Adipose tissue (tissue), 3 donors: ENCODE measurements around the gene FGD5. TPM values are rescaled to one million over a fixed set of nuclear protein-coding genes. Genes with fewer than 3 reads are reported as not detected.

Experiments
- H3K27ac ChIP-seq: one replicate; pipeline ENCODE4 v1.5.1; 2013; ENCODE audit warnings: low read depth, low read length
- WGBS, 3 donors: extraction: QIAGEN DNeasy Blood & Tissue Kit; methylation state at CpG; one replicate each; pipeline ENCODE4 v1.1.7; 2013; 5-methylcytosine and 5-hydroxymethylcytosine counted together
- polyA plus RNA-seq, 3 donors: library from polyadenylated mRNA; stranded (reverse); fragments of 200-250 nt; gene quantifications; one replicate each; pipeline ENCODE4 v1.2.3, GENCODE V29; 2013
- donor health status: healthy with polysubstance abuse.
- donor health status: Bipolar disorder and iron deficiency.
- donor health status: healthy.

The FGD5 gene
- polyA plus RNA-seq, 3 donors: 3.4 to 19.5 (median 16.7) TPM

DNA sequence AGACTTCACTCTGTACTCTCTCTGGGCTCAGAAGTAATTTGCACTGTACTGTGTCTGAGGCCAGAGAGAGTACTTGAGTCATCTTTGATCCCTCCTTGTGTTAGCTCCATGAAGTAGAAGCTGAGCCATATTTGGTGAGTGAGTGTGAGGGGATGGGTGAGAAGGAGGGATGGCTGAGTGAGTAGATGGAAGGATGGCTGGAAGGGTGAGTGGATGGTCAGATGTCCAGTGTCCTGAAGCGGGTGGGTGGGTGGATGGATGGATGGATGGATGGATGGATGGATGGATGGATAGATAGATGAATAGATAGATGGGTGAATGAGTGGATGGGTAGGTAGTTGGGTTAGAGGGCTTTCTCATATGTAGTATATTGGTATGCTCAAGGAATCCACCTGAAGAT is 39.3 kb downstream of the FGD5 start:
- no peak overlapping the region for H3K27ac ChIP-seq
- 77 to 90% (median 89%) methylated on average over 1 of the region's 1 CpG for WGBS, 3 donors

DNA sequence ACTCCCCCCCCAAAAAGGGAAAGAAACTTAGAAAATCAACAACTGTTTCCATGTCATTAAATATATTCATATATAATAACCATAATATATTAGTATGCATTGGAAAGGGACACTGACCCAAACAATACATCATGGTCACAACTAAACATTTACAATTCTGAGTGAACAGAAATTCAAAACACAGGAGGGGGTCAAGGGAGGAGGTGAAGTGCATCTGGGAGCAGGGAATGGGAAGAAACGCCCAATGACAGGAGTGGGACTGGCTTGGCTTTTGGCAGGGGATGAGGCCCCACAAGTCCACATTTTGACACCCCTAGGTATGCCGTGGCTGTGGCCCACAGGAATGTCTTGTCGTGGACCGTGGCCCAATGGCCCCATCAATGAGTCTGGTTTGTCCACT is 41.1 kb downstream of the FGD5 start:
- no peak overlapping the region for H3K27ac ChIP-seq
- 71 to 86% (median 84%) methylated on average over 4 of the region's 4 CpGs for WGBS, 3 donors

GRCh38 chr3:14861031-14861430 is 42.3 kb downstream of the FGD5 start:
- 26 to 38% (median 33%) methylated on average over 7 of the region's 7 CpGs for WGBS, 3 donors

GRCh38 chr3:14861446-14862302 is 42.9 kb downstream of the FGD5 start:
- no peak overlapping the region for H3K27ac ChIP-seq
- WGBS, 3 donors: 55 to 71% (median 60%) methylated on average over 8 of the region's 8 CpGs

More at GRCh38 chr3:14861031-14861430, 42.3 kb downstream of the FGD5 start:
- no peak overlapping the region for H3K27ac ChIP-seq

DNA sequence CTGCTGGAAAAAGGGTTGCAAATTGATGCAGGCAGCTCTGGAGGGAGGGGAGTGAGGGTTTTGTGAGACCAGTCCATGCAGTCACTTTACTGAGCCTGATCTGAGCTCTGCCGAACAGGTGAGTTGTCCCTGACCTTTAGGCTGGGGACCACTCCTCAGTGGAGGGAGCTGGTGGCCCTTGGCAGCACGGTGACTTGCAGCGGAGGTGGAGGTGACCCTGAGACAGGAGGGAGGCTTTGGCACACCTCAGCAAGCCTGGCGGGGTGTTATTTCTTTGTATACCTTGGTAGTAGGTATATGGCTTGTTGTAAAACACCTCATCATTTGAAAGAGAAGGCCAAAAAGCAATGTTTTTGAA is 43.5 kb downstream of the FGD5 start:
- no peak overlapping the region for H3K27ac ChIP-seq
- WGBS, 3 donors: 48 to 88% (median 87%) methylated on average over 4 of the region's 4 CpGs

DNA sequence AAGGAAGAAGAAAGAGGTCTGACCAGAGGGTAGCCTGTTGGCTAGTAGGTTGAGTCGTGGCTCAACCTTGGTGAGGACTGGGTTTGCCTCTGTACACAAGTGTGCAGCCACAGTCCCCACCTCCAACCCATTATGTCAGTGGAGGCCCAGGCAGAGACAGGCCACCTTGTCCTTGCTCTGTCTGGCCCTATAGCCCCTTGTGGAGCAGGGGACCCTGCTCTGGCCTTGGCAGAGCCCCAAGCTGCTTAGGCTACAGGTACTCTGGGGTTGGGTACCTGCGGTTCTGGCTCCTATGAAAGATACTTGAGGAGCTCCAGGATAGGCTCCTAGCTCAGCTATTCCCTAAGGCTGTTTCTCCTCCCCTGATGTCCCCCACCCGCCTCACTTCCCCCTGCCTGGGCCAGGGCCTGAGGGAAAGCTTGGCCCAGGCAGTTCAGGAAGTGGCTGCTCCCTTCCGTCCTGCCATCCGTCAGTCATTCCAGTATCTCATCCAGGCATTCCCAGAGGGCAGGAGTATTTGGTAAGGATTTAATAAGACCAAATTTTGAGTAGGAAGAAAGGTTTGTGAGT is 44.0 kb downstream of the FGD5 start:
- no peak overlapping the region for H3K27ac ChIP-seq
- WGBS, 3 donors: 57 to 67% (median 59%) methylated on average over 5 of the region's 5 CpGs

- no peak overlapping the region for H3K27ac ChIP-seq
Observed at GRCh38 chr3:14863333-14864100, 44.8 kb downstream of the FGD5 start.

DNA sequence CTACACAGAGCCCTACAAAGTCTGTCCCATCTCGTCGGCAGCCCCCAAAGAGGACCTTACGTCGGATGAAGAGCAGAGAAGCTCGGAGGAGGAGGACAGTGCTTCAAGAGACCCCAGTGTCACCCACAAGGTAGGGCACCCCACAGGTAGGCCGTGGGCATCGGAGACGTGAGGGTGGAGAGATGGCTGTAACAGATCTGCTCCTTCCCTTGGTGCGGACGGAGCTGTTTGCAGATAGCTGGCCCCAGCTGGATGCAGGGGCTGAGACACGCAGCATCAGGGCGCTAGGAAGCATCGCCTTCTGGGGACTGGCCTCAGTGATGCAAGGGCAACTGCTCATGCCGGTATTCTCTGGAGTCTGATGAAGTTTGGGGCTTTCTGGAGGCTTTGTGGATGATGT is 45.4 kb downstream of the FGD5 start:
- no peak overlapping the region for H3K27ac ChIP-seq
- 77 to 93% (median 91%) methylated on average over 14 of the region's 14 CpGs for WGBS, 3 donors

More at GRCh38 chr3:14863333-14864100, 44.8 kb downstream of the FGD5 start:
- 55 to 66% (median 55%) methylated on average over 10 of the region's 10 CpGs for WGBS, 3 donors

- 74 to 90% (median 84%) methylated on average over 5 of the region's 5 CpGs for WGBS, 3 donors
- no peak overlapping the region for H3K27ac ChIP-seq
Observed at GRCh38 chr3:14866627-14867026, 47.9 kb downstream of the FGD5 start.

DNA sequence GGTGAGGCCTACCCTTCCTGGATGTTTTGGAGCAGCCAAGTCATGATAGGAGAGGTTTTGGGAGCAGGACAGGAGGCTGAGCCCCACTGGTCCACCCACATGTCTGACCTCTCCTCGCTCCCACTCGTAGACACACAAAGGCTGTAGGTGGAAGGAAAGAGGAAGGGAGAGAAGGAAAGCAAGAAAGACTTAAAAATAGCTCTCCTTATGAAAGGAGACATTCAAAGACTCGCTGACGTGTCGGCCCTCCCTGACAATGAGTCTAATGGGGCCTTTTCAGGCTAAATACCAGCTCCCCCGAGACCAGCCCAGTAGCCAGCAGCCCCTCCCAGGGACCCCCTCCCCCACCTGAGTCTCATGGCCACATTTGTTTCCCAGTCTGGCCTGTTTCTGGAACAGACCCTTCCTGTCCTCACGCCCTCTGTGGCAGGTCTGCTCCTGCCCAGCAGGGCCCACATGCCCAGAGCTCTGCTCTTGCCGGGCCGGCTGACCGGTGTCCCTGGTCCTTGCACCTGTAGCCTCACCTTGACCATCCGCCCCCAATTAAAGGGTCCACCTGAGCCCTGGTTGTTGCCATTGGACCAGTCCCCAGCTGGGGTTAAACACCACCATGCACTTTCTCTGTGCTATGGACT is 49.3 kb downstream of the FGD5 start:
- 83 to 88% (median 86%) methylated on average over 11 of the region's 11 CpGs for WGBS, 3 donors
- no peak overlapping the region for H3K27ac ChIP-seq

DNA sequence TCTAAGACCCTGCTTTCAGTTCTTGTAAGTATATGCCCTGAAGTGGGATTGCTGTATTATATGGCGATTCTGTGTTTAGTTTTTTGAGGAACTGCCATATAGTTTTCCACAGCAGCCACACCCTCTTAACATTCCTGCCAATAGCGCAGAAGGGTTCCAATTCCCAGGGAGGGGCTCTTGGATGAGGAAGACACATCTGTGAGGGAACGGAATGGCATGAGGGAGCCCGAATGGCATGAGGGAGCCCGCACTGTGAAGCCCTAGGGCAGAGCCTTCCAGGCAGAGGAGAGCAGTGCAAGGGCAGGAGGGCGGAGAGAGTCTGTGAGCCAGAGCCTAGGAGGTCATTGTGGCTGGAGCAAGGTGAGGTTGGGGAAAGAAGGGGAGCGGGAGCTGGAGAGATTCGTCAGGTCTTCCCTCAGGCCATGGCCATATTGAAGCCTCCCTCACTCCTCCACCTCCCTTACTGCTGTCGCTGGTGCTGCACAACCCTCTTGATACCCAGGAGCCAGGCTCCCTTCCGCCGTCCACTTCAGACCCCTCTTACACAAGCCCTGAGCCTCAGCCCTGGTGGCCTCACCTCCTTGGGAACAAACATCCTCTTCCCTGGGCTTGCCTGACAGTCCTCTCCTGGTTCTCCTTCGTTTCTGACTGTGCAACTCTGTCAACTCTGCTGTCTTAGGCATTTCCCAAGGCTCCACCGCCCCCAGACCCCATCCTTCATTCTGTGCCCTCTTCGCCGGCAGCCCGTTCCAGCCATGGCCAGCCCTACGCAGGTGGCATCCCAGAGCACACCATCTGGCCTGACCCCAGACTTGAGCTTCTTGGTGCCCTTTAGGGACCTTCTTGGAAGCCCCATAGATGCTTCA is 51.4 kb downstream of the FGD5 start:
- H3K27ac ChIP-seq: no peak overlapping the region
- WGBS, 3 donors: 71 to 86% (median 75%) methylated on average over 17 of the region's 17 CpGs

DNA sequence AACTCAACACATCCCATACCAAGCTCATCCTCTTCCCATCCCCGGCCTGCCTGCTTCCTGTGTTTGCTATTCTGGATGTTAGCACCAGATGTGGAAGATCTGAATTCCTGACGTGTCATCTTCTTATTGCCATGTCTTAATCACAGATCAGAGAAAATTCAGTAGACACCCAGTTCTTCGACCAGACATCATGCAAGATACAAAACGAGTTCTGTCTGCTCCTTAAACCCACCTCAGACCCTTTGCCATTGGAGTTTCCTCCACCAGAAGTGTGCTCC is 52.0 kb downstream of the FGD5 start:
- no peak overlapping the region for H3K27ac ChIP-seq
- 64 to 85% (median 76%) methylated on average over 4 of the region's 4 CpGs for WGBS, 3 donors

- H3K27ac ChIP-seq: no peak overlapping the region
- 59 to 69% (median 68%) methylated on average over 10 of the region's 10 CpGs for whole genome bisulfite sequencing, 3 donors
Observed at GRCh38 chr3:14871456-14872200, 52.9 kb downstream of the FGD5 start.

DNA sequence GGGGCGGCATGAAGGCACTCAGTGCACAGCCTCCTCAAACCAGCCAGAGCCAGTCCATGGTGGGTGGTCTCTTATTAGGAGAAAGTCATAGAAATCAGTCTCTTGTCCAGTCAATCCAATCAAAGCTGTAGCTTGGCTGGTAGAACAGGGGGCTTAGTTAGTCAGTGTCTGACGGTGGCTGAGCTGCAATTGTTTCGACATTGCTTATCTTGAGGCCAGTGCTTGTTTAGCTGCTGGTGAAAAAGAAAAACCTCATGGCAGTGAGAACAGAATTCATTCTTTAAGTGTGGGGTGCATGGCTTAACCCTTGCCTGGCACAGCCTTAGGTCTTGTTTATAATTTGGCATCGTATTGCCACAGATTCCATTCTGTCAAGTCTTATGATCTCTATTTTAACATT is 53.9 kb downstream of the FGD5 start:
- 60 to 82% (median 68%) methylated on average over 4 of the region's 4 CpGs for WGBS, 3 donors
- no peak overlapping the region for H3K27ac ChIP-seq

DNA sequence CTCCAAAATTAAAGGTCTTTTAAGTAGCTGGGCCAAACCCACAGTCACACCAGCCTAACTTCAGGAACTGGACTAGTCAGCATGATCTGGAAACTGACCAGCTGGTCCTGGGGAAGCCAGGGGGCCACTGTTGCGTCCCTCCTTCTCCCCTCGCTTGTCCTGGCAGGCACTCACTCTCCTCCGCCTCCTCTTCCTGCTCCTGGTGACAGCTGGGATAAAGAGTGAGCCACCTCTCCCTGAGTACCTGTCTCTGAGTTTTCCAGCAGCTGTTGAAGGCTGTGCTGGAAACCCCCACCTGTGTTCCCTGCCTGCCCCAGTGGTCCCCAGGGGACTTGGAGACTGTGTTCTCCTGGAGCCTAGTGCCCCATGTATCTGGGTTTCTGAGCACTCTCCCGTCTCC is 56.0 kb downstream of the FGD5 start:
- H3K27ac ChIP-seq: no peak overlapping the region
- 70 to 72% (median 71%) methylated on average over 4 of the region's 4 CpGs for WGBS, 3 donors

DNA sequence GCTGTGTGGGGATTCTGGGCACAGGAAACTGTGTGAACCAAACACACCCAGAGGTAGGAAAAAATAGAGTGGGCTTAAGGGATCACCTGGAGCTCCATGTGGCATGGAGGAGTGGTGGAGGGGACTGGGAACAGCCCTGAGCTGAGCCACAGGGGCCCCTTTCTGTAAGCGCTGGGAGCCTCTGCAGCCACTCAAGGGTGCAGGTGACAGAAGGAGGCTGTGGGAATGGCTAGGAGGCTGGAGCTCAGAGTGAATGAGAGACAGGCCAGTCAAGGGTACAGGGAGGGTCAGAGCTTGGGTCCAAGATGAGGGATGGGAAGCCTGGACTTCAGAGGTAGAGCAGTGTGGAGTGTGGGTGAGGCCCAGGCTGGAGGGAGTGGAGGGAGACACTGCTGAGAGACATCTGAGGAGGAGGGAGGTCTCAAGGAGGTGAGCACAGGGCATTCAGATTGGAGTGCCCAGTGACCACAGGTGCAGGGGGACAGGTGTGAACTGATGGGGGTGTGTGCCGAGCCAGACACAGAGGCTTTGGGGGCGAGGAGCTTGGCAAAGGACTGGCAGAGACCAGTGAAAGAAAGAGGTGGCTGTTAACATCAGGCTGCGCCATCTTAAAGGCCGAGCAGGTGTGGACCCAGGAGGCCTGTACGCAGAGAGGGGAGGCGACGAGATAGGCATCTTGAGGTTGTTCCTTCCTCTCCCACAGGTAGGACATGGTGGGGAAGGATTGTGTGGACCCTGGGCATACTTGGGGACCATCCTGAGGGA is 56.8 kb downstream of the FGD5 start:
- 92 to 94% (median 93%) methylated on average over 8 of the region's 8 CpGs for WGBS, 3 donors
- no peak overlapping the region for H3K27ac ChIP-seq

DNA sequence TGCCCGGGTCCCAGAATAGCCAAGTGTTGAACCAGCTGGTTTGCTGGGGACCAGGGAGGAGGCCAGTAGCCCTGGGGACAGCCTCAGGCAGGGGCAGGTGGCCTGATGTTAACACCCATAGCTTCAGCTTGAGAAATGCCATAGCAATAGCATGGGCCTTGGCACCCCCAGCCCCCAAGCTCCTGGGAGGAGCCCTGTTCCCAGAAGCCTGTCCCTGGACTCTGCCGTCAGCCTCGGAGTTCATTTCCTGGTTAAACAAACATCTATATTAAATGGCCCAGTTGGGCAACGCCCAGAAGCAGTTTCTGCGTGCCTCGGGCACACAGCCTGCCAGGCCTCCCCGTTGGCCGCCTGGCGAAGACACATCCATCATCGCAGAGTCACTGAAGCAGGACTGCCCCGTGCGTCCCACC is 58.2 kb downstream of the FGD5 start:
- H3K27ac ChIP-seq: no peak overlapping the region
- 48 to 57% (median 56%) methylated on average over 12 of the region's 12 CpGs for WGBS, 3 donors
